22Rv1 (cell line): ENCODE results near the gene PKIB.

Experiments
- CTCF ChIP-seq: fragments of 450-650 bp; IDR thresholded peaks from 2 replicates; pipeline ENCODE4 v1.5.1; 2017; ENCODE audit warnings: mild to moderate bottlenecking
- ZFX ChIP-seq: fragments of 450-650 bp; IDR thresholded peaks from 2 replicates; pipeline ENCODE4 v1.6.1; 2017; ENCODE audit warnings: antibody characterized with exemption, borderline replicate concordance

- TF ChIP-seq CTCF: no peak
- TF ChIP-seq ZFX: no peak
Observed at GRCh38 chr6:122652431-122652830, 42.2 kb downstream of the PKIB start.
